PC-3 (cell line): ENCODE data around the gene TACO1.

Source experiments
- EZH2 ChIP-seq: fragments of 300-600 bp; sonication (generic); IDR thresholded peaks from one replicate; pipeline ENCODE4 v1.6.1; 2017; ENCODE audit warnings: antibody characterized with exemption, mild to moderate bottlenecking, low read length; ENCODE audit not compliant: unreplicated experiment
- EZH2phosphoT487 ChIP-seq: fragments of 300-600 bp; sonication (generic); IDR thresholded peaks from 2 replicates; pipeline ENCODE4 v1.6.1; 2018; ENCODE audit warnings: mild to moderate bottlenecking, antibody characterized with exemption, low read length, borderline replicate concordance
- TF ChIP-seq, protein P1 (sequence below): fragments of 300-600 bp; sonication (generic); conservative IDR thresholded peaks from 2 replicates; pipeline ENCODE4 v1.5.1; 2017; ENCODE audit warnings: antibody characterized with exemption, low read depth, mild to moderate bottlenecking, low read length

DNA sequence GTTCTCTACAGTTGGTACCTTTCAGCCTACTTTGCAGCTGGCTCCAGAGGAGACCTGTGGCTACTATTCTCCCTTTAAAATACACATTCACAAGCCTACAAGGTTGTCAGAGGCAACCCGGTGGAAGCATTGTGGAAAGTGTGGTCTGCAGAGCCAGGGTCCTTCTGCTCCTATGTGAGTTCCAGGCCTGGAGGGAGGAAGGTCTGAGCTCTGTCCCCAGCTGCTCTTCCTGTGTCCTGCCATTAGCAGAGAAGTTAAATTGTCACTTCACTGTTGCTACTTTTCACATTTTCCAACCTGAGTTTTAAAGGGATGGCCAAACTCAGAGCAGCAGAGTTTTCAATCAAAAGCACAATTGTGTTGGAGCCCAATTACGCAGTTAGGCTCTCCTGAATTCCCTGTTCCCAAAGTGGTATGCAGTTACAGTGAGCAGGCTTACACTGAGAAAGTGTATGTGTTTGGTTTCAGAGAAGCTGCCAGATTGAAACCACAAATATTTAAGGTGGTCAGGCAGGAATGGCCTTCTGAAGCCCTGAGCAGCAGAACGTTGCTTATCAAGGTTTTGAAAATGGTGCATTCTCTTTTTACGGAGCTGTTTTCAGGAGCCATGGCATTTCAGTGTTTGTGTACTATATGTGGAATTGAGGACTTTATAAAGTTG, 46.5 kb downstream of the TACO1 start:
- TF ChIP-seq EZH2 (no peak), EZH2phosphoT487 (no peak)
- TF ChIP-seq, protein P1, sequence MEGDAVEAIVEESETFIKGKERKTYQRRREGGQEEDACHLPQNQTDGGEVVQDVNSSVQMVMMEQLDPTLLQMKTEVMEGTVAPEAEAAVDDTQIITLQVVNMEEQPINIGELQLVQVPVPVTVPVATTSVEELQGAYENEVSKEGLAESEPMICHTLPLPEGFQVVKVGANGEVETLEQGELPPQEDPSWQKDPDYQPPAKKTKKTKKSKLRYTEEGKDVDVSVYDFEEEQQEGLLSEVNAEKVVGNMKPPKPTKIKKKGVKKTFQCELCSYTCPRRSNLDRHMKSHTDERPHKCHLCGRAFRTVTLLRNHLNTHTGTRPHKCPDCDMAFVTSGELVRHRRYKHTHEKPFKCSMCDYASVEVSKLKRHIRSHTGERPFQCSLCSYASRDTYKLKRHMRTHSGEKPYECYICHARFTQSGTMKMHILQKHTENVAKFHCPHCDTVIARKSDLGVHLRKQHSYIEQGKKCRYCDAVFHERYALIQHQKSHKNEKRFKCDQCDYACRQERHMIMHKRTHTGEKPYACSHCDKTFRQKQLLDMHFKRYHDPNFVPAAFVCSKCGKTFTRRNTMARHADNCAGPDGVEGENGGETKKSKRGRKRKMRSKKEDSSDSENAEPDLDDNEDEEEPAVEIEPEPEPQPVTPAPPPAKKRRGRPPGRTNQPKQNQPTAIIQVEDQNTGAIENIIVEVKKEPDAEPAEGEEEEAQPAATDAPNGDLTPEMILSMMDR = no peak
